Ascending aorta (tissue), 2 donors: ENCODE data around the gene TRPM7. TPM values are rescaled to one million over a fixed set of nuclear protein-coding genes. Genes with fewer than 3 reads are reported as not detected.

Source experiments
- DNase-seq, 2 donors: peaks; one replicate each; pipeline ENCODE4 v3.0.0-alpha.2; 2019; ENCODE audit warnings: low spot score in 2 of 2
- H3K27ac ChIP-seq, 2 donors: fragments of 200-600 bp; sonication (generic); one replicate each; pipeline ENCODE4 v1.5.1; 2016 to 2017; ENCODE audit warnings: mild to moderate bottlenecking in 1 of 2
- H3K27me3 ChIP-seq: fragments of 200-600 bp; sonication (generic); one replicate; pipeline ENCODE4 v1.5.1; 2017
- H3K36me3 ChIP-seq, 2 donors: fragments of 200-600 bp; sonication (generic); one replicate each; pipeline ENCODE4 v1.5.1; 2016
- H3K4me1 ChIP-seq, 2 donors: fragments of 200-600 bp; sonication (generic); one replicate each; pipeline ENCODE4 v1.5.1; 2016 to 2017; ENCODE audit warnings: mild to moderate bottlenecking in 1 of 2
- H3K4me3 ChIP-seq, 2 donors: fragments of 200-600 bp; sonication (generic); one replicate each; pipeline ENCODE4 v1.5.1; 2016 to 2017; ENCODE audit warnings: mild to moderate bottlenecking in 1 of 2
- H3K9me3 ChIP-seq, 2 donors: fragments of 200-600 bp; sonication (generic); one replicate each; pipeline ENCODE4 v1.5.1; 2016
- CTCF ChIP-seq, 3 experiments: fragments of 200-600 bp in 2 of 3; fragments of 450-650 bp in 1 of 3; sonication (generic) in 2 of 3; IDR thresholded peaks; one replicate each; pipeline ENCODE4 v1.5.1; 2016 to 2019; ENCODE audit warnings: antibody characterized with exemption in 3 of 3, mild to moderate bottlenecking in 1 of 3, moderate library complexity in 1 of 3
- intact Hi-C: fragments of 100-400 bp; cut with DNase I; formaldehyde crosslinking; loops from one replicate; pipeline ENCODE4 v1.15.1; 2023
- total RNA-seq: library from RNA; depleted of rRNA; stranded (reverse); fragments of >200 nt; gene quantifications from one replicate; pipeline ENCODE4 v1.1.0, GENCODE V29; 2016

TRPM7 gene
- total RNA-seq, 1 donor from 2014 or later = 24.1 TPM

GRCh38 chr15:50665938-50666337 lies 20.7 kb downstream of the TRPM7 start:
- no peak for TF ChIP-seq CTCF (IDR thresholded peaks at IDR 0.05)

GRCh38 chr15:50655555-50655954 lies 31.0 kb downstream of the TRPM7 start:
- Histone ChIP-seq H3K9me3 (no peaks in the 10 kb centered on the region), H3K36me3 (peaks cover 40 to 69% of the 10 kb centered on the region in 2 donors), H3K27ac (no peak overlapping the region), H3K4me3 (no peak overlapping the region), H3K4me1 (no peaks in the 10 kb centered on the region), H3K27me3 (no peaks in the 10 kb centered on the region)
- TF ChIP-seq CTCF (IDR thresholded peaks at IDR 0.05) = no peak
- no peak for DNase-seq
- intact Hi-C loops = no loop called here

More at GRCh38 chr15:50665938-50666337, 20.7 kb downstream of the TRPM7 start:
- no peak overlapping the region for H3K27ac ChIP-seq
- H3K4me1 ChIP-seq = no peaks in the 10 kb centered on the region
- no peak overlapping the region for H3K4me3 ChIP-seq
- H3K27me3 ChIP-seq = no peaks in the 10 kb centered on the region
- no peak for DNase-seq
- H3K9me3 ChIP-seq = no peaks in the 10 kb centered on the region
- intact Hi-C loops = no loop called here
- peaks cover 0 to 21% of the 10 kb centered on the region in 2 donors for H3K36me3 ChIP-seq

- no peaks in the 10 kb centered on the region for H3K9me3 ChIP-seq
- peaks cover 43 to 82% of the 10 kb centered on the region in 2 donors for H3K36me3 ChIP-seq
- DNase-seq = no peak
- no peak overlapping the region for H3K27ac ChIP-seq
- H3K4me3 ChIP-seq = no peak overlapping the region
- intact Hi-C loops = no loop called here
- no peaks in the 10 kb centered on the region for H3K4me1 ChIP-seq
- TF ChIP-seq CTCF (IDR thresholded peaks at IDR 0.05) = no peak
- H3K27me3 ChIP-seq = no peaks in the 10 kb centered on the region
Measured at GRCh38 chr15:50653156-50653743, 33.3 kb downstream of the TRPM7 start.

- H3K9me3 ChIP-seq = no peaks in the 10 kb centered on the region
- no peak for DNase-seq
- no peak overlapping the region for H3K4me3 ChIP-seq
- H3K36me3 ChIP-seq = peaks cover 42 to 79% of the 10 kb centered on the region in 2 donors
- TF ChIP-seq CTCF (IDR thresholded peaks at IDR 0.05) = no peak
- intact Hi-C loops = no loop called here
- no peak overlapping the region for H3K27ac ChIP-seq
- H3K4me1 ChIP-seq = no peaks in the 10 kb centered on the region
- H3K27me3 ChIP-seq = no peaks in the 10 kb centered on the region
Measured at GRCh38 chr15:50652671-50653070, 33.9 kb downstream of the TRPM7 start.

GRCh38 chr15:50641318-50641717 lies 45.3 kb downstream of the TRPM7 start:
- no peaks in the 10 kb centered on the region for H3K27me3 ChIP-seq
- H3K4me3 ChIP-seq = no peak overlapping the region
- DNase-seq = no peak
- H3K4me1 ChIP-seq = no peaks in the 10 kb centered on the region
- intact Hi-C loops = no loop called here
- H3K27ac ChIP-seq = no peak overlapping the region
- H3K36me3 ChIP-seq = peaks cover 33 to 56% of the 10 kb centered on the region in 2 donors
- H3K9me3 ChIP-seq = no peaks in the 10 kb centered on the region
- no peak for TF ChIP-seq CTCF (IDR thresholded peaks at IDR 0.05)

- no peak for TF ChIP-seq CTCF (IDR thresholded peaks at IDR 0.05)
- no peaks in the 10 kb centered on the region for H3K27me3 ChIP-seq
- H3K4me1 ChIP-seq = no peaks in the 10 kb centered on the region
- no peaks in the 10 kb centered on the region for H3K9me3 ChIP-seq
- H3K36me3 ChIP-seq = peaks cover 61 to 71% of the 10 kb centered on the region in 2 donors
- no peak overlapping the region for H3K4me3 ChIP-seq
- intact Hi-C loops = loop anchor here (10.0 kb wide), 1 partner anchor 151 kb away; no protein-coding TSS in a partner anchor
- H3K27ac ChIP-seq = no peak overlapping the region
- no peak for DNase-seq
Measured at GRCh38 chr15:50636146-50636545, 50.5 kb downstream of the TRPM7 start.
